Measurements from ENCODE around the gene GAS6. TPM values are rescaled to one million over a fixed set of nuclear protein-coding genes. Genes with fewer than 3 reads are reported as not detected.

Gene GAS6
- total RNA-seq, 1 donor from 2014 or later = 502 TPM

- Histone ChIP-seq H3K4me1 (peaks cover 4 to 16% of the 10 kb centered on the region in 2 donors), H3K9me3 (peaks cover 0 to 5% of the 10 kb centered on the region in 2 donors), H3K36me3 (no peaks in the 10 kb centered on the region), H3K4me3 (no peak overlapping the region), H3K27me3 (no peaks in the 10 kb centered on the region), H3K27ac (peak overlapping the region in 1 of 2 donors; percentile 26)
- no peak for DNase-seq (ENCODE audit: low spot score in 2 of 2)
- TF ChIP-seq CTCF (IDR thresholded peaks at IDR 0.05) = no peak
- intact Hi-C loops (cut with DNase I) = no loop called here
Observed at GRCh38 chr13:113888701-113889330, 24.9 kb upstream of the GAS6 start.

GRCh38 chr13:113887700-113888201 lies 23.9 kb upstream of the GAS6 start:
- no peak for TF ChIP-seq CTCF (IDR thresholded peaks at IDR 0.05)
- H3K36me3 ChIP-seq = no peaks in the 10 kb centered on the region
- peak overlapping the region; percentile 26 to 51 for H3K27ac ChIP-seq
- H3K9me3 ChIP-seq = peaks cover 0 to 5% of the 10 kb centered on the region in 2 donors
- no peaks in the 10 kb centered on the region for H3K27me3 ChIP-seq
- DNase-seq (ENCODE audit: low spot score in 2 of 2) = no peak
- H3K4me1 ChIP-seq = peaks cover 4 to 23% of the 10 kb centered on the region in 2 donors
- intact Hi-C loops (cut with DNase I) = no loop called here
- no peak overlapping the region for H3K4me3 ChIP-seq

GRCh38 chr13:113886561-113887112 lies 22.8 kb upstream of the GAS6 start:
- intact Hi-C loops (cut with DNase I) = no loop called here
- DNase-seq (ENCODE audit: low spot score in 2 of 2) = no peak
- Histone ChIP-seq H3K27me3 (no peaks in the 10 kb centered on the region), H3K4me3 (no peak overlapping the region), H3K27ac (peak overlapping the region; percentile 26 to 36), H3K9me3 (no peaks in the 10 kb centered on the region), H3K4me1 (peaks cover 7 to 33% of the 10 kb centered on the region in 2 donors), H3K36me3 (no peaks in the 10 kb centered on the region)
- no peak for TF ChIP-seq CTCF (IDR thresholded peaks at IDR 0.05)

- H3K27ac ChIP-seq = peak overlapping the region in 1 of 2 donors; percentile 45
- intact Hi-C loops (cut with DNase I) = no loop called here
- no peaks in the 10 kb centered on the region for H3K36me3 ChIP-seq
- H3K4me1 ChIP-seq = peaks cover 7 to 47% of the 10 kb centered on the region in 2 donors
- no peaks in the 10 kb centered on the region for H3K9me3 ChIP-seq
- DNase-seq (ENCODE audit: low spot score in 2 of 2) = no peak
- no peak overlapping the region for H3K4me3 ChIP-seq
- H3K27me3 ChIP-seq = no peaks in the 10 kb centered on the region
- TF ChIP-seq CTCF (IDR thresholded peaks at IDR 0.05) = no peak
Observed at GRCh38 chr13:113884821-113885220, 20.9 kb upstream of the GAS6 start.

- no peaks in the 10 kb centered on the region for H3K9me3 ChIP-seq
- H3K36me3 ChIP-seq = no peaks in the 10 kb centered on the region
- H3K4me3 ChIP-seq = no peak overlapping the region
- intact Hi-C loops (cut with DNase I) = no loop called here
- H3K27ac ChIP-seq = peak overlapping the region; percentile 9 to 45
- H3K27me3 ChIP-seq = no peaks in the 10 kb centered on the region
- no peak for DNase-seq (ENCODE audit: low spot score in 2 of 2)
- peaks cover 7 to 53% of the 10 kb centered on the region in 2 donors for H3K4me1 ChIP-seq
- TF ChIP-seq CTCF (IDR thresholded peaks at IDR 0.05) = no peak
Observed at GRCh38 chr13:113883921-113884804, 20.3 kb upstream of the GAS6 start.
